ENCODE results near the gene TOGARAM2.

DNA sequence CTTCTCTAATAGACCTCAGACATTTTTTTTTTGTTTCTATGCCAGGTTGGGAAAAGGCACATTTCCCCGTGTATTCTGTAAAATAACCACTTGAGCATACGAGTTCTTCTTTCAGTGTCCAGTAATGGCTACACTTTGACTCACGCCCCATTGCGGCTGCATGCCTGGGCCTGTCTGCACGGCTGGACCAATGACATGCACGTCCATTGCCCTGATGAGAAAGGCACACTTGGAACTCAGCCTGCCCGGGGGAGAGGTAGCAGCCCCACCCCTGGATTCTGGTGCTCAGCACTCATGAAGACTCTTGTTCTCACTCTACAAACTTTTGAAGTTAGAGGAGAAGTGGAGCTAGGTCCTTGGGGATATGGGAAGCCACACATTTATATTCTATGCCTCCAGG, 87.4 kb downstream of the TOGARAM2 start:
- TF ChIP-seq GATA3 (IDR thresholded peaks at IDR 0.05; ENCODE audit: low read depth, low read length) (no peak), GATA2 (IDR thresholded peaks at IDR 0.05; ENCODE audit: low read depth, low read length) (no peak)
